Activated CD4-positive, alpha-beta T cell treated with anti-CD3 and anti-CD28 coated beads, Interleukin-2, amount 10 ng/mL, durations not matched to agents 24 days and 14 days (primary cell): ENCODE results near the gene MAGEA10. TPM values are rescaled to one million over a fixed set of nuclear protein-coding genes. Genes with fewer than 3 reads are reported as not detected.
"Not testable (repeated sequence)": the region's sequence is repeated elsewhere in the genome, so short reads cannot be mapped to it uniquely, and the experiment has no call there.

ENCODE experiments used
- DNase-seq: peaks from one replicate; pipeline ENCODE4 v3.0.0; 2022
- H3K27ac Mint-ChIP-seq: one replicate; pipeline ENCODE4 v1.8.0; 2022; ENCODE audit warnings: mild to moderate bottlenecking, mixed read lengths
- H3K27me3 Mint-ChIP-seq: one replicate; pipeline ENCODE4 v1.8.0; 2022; ENCODE audit warnings: mixed read lengths
- H3K36me3 Mint-ChIP-seq: one replicate; pipeline ENCODE4 v1.8.0; 2022; ENCODE audit warnings: low read depth, mild to moderate bottlenecking, mixed read lengths
- H3K4me1 Mint-ChIP-seq: one replicate; pipeline ENCODE4 v1.8.0; 2021; ENCODE audit warnings: mixed read lengths
- H3K4me3 Mint-ChIP-seq: one replicate; pipeline ENCODE4 v1.8.0; 2022; ENCODE audit warnings: mild to moderate bottlenecking, moderate library complexity, mixed read lengths
- H3K9me3 Mint-ChIP-seq: one replicate; pipeline ENCODE4 v1.8.0; 2021; ENCODE audit warnings: mixed read lengths
- intact Hi-C: fragments of 100-400 bp; cut with micrococcal nuclease; formaldehyde crosslinking; loops from one replicate; pipeline ENCODE4 v1.15.1; 2023
- total RNA-seq: library from RNA; stranded (reverse); gene quantifications from 2 replicates; pipeline ENCODE4 v1.2.3, GENCODE V29; 2022

MAGEA10 gene
- total RNA-seq, 1 donor from 2014 or later: not detected

DNA sequence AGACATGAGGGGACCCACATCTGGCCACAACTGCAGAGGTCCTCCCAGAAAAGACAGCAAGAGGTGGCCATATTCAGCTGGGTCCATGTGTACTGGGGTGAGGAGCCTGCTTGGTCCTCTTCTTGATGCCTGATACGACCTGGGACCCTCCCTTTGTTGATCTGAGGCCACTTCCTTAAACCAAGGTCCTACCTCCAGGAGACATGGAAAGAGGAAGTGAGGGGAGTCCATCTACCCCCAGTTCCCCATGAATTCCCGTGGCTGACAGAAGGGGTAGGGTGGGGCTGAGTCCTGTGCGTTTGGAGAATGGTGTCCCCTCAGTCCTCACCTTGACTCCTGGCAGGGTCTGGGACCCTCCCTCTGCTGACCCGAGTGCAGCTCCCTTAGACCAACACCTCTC is 2.1 kb downstream of the MAGEA10 start:
- no peak for DNase-seq
- intact Hi-C loops: no loop called here
- no peaks in the 10 kb centered on the region for H3K9me3 Mint-ChIP-seq
- no peak overlapping the region for H3K4me3 Mint-ChIP-seq
- H3K36me3 Mint-ChIP-seq: no peaks in the 10 kb centered on the region
- no peak overlapping the region for H3K27ac Mint-ChIP-seq
- H3K27me3 Mint-ChIP-seq: no peaks in the 10 kb centered on the region
- H3K4me1 Mint-ChIP-seq: no peaks in the 10 kb centered on the region

DNA sequence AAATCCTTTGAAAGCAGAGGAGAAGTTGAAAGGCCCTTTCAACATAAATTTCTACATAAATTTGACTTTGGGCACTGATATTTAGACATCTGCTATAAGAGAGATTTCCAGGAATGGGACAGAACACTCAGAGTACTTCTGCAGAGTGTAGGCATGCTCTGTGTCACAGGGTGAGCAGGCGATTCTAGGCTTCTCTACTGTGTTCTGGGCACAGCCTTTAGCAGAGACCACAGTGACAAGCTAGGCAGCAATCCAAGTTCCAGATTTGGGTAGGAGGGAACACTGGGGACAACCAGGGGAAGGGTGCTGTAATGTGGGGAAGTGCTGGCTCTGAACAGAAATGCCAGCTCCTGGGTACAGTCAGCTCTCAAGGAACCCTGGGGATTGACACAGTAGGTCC is 6.9 kb downstream of the MAGEA10 start:
- DNase-seq: no peak
- no peaks in the 10 kb centered on the region for H3K9me3 Mint-ChIP-seq
- H3K4me3 Mint-ChIP-seq: no peak overlapping the region
- no peaks in the 10 kb centered on the region for H3K36me3 Mint-ChIP-seq
- no peaks in the 10 kb centered on the region for H3K4me1 Mint-ChIP-seq
- H3K27me3 Mint-ChIP-seq: no peaks in the 10 kb centered on the region
- no peak overlapping the region for H3K27ac Mint-ChIP-seq
- intact Hi-C loops: no loop called here

DNA sequence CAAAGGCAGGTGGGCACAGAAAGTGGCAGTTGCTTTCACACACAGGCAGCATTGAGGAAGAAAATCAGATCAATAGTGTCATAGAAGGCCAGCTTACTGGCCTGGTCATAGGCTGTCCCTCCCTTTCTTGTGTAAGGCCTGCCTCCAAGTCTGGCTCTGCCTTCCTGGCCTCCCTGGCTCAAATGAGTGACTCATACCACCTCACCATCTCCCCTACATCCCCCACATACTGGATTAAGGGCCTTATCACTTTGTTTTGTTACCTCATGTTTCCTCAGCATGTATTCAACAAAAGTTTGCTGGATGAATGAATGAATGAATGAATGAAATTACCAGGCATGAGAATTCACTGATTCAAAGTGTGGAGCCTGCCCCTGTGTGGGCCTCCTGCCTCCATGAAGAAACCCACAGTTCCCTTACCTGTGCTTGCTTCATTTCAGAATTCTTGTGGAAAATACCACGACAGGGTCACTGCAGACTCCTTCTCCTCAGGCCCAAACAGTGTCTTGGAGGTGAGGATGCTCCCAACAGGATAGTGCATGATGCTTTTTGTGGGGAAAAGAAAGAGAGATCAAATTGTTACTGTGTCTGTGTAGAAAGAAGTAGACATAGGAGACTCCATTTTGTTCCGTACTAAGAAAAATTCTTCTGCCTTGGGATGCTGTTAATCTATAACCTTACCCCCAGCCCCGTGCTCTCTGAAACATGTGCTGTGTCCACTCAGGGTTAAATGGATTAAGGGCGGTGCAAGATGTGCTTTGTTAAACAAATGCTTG is 9.1 kb downstream of the MAGEA10 start:
- H3K27me3 Mint-ChIP-seq, intact Hi-C loops, H3K4me1 Mint-ChIP-seq: not testable (repeated sequence)

GRCh38 chrX:152117305-152117704 is 21.1 kb downstream of the MAGEA10 start:
- intact Hi-C loops: no loop called here
- Mint-ChIP-seq H3K9me3 (no peaks in the 10 kb centered on the region), H3K4me1 (no peaks in the 10 kb centered on the region), H3K4me3 (no peak overlapping the region), H3K27ac (no peak overlapping the region), H3K36me3 (no peaks in the 10 kb centered on the region), H3K27me3 (no peaks in the 10 kb centered on the region)
- DNase-seq: no peak

More for the DNA sequence above, 9.1 kb downstream of the MAGEA10 start:
- not testable (repeated sequence) for H3K27ac Mint-ChIP-seq, H3K4me3 Mint-ChIP-seq, DNase-seq, H3K9me3 Mint-ChIP-seq, H3K36me3 Mint-ChIP-seq

DNA sequence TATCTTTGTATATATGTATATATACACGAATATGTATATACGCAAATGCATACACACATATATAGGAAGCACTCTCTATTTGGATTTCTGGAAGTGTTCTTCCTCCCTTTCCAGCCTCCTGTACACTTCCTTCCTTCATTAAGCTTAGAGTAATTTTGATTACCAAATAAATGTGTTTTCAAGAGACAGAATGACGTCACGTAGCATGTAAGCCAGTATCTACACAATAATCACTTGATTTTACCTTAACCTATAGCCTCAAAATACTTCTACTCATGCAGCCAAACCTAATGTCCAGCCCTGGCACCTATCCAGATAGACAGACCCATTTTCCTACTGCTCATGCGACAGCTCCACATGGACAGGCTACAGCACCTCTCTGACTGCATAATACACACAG is 29.9 kb downstream of the MAGEA10 start:
- no peaks in the 10 kb centered on the region for H3K36me3 Mint-ChIP-seq
- H3K4me3 Mint-ChIP-seq: no peak overlapping the region
- no peaks in the 10 kb centered on the region for H3K9me3 Mint-ChIP-seq
- DNase-seq: no peak
- intact Hi-C loops: no loop called here
- no peak overlapping the region for H3K27ac Mint-ChIP-seq
- H3K4me1 Mint-ChIP-seq: no peaks in the 10 kb centered on the region
- no peaks in the 10 kb centered on the region for H3K27me3 Mint-ChIP-seq

DNA sequence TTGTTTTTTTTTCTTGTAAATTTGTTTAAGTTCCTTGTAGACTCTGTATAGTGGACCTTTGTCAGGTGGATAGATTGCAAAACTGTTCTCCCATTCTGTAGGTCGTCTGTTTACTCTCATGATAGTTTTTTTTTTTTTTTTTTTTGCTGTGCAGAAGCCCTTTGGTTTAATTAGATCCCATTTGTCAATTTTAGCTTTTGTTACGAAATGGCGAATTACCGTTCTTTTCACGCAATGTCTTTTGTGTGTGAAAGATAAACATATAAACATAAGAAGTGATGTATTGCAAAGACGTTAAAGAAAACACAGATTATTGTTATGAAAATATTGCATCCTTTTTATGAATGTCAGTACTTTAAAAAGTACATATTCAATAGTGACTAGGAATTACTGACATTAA is 34.5 kb downstream of the MAGEA10 start:
- intact Hi-C loops: no loop called here
- Mint-ChIP-seq H3K9me3 (no peaks in the 10 kb centered on the region), H3K4me1 (no peaks in the 10 kb centered on the region), H3K4me3 (no peak overlapping the region), H3K27me3 (no peaks in the 10 kb centered on the region), H3K27ac (no peak overlapping the region), H3K36me3 (no peaks in the 10 kb centered on the region)
- no peak for DNase-seq

GRCh38 chrX:152086141-152086540 is 52.2 kb downstream of the MAGEA10 start:
- no peak overlapping the region for H3K27ac Mint-ChIP-seq
- no peaks in the 10 kb centered on the region for H3K36me3 Mint-ChIP-seq
- no peak for DNase-seq
- no peaks in the 10 kb centered on the region for H3K4me1 Mint-ChIP-seq
- H3K27me3 Mint-ChIP-seq: no peaks in the 10 kb centered on the region
- no peak overlapping the region for H3K4me3 Mint-ChIP-seq
- intact Hi-C loops: no loop called here
- no peaks in the 10 kb centered on the region for H3K9me3 Mint-ChIP-seq

Other genes starting within 250 kb of the MAGEA10 start
- not detected in 2 replicates for gene MAGEA4, start 225.7 kb downstream of the MAGEA10 start, total RNA-seq
- not detected in 2 replicates for gene GABRE, start 163.9 kb downstream of the MAGEA10 start, total RNA-seq